Inflammatory macrophage treated with lipopolysaccharide for 1 hour (primary cell): ENCODE measurements around the gene SASH1.

ENCODE experiments used
- DNase-seq, 2 donors: peaks; one replicate each; pipeline ENCODE4 v3.0.0-alpha.2; 2020 to 2022

Gene SASH1

GRCh38 chr6:148406579-148407371 is 64.1 kb downstream of the SASH1 start:
- DNase-seq = no peak

DNA sequence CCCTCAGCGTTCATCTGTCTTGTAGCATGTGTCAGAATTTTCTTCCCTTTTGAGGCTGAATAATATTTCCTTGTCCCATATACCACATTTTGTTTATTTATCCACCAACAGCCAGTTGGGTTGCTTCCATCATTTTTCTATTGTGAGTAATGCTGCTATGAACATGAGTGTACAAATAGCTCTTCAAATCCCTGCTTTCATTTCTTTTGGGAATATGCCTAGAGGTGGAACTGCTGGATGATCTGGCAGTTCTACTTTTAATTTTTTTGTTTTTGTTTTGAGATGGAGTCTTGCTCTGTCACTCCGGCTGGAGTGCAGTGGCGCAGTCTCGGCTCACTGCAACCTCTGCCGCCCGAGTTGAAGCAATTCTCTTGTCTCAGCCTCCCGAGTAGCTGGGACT is 64.7 kb downstream of the SASH1 start:
- no peak for DNase-seq

DNA sequence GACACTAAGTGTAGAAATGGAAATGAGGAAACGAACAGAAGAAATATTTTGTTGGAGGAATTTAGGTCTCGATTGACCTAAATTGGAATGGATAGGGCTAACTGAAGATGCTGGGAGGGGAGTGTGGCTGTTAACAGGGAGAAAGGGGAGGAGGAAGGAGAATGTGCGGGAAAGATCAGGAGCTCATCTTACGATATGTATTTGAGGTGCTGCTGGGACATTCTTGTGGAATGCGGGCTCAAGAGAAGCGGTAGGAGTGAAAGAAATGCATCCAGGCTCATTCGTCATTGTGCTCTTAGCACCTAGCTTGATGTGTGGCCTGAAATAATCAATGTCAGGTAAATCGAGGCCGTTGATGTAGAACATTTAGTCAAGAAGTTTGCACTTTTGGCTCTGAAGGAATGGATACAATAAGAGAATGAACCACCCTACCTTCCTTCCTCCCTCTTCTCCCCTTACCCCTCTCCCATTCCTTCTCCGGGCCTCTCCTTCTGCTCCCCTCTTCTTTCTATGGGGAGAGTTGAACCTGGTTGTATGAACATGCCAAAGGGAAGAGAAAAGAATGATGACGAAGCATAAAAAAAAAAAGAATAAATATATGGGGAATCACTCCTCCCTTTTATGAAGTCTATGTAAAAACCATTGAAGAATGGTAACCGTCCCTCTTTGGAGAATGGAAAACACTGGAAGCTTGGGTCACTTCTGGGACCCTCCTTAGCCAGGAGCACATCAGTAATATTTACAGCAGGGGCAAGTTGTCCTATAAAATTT is 70.9 kb downstream of the SASH1 start:
- no peak for DNase-seq

- no peak for DNase-seq
Measured at GRCh38 chr6:148414092-148414489, 71.5 kb downstream of the SASH1 start.

DNA sequence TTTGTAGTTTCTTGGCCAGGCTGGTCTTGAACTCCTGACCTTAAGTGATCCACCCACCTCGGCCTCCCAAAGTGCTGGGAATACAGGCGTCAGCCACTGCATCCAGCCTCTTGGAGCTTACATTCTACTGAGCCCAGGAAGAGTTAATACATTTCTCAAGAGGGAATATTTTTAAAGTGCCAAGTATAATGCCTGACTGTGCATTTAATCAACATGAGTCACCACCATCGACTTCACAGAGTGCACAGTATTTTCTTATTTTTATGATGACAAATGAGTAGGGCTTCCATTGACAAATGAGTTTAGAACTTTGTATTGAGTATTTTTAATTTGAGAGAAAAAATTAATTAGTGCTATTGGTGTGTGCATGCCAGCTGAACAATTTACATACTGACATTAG is 72.2 kb downstream of the SASH1 start:
- DNase-seq = no peak

DNA sequence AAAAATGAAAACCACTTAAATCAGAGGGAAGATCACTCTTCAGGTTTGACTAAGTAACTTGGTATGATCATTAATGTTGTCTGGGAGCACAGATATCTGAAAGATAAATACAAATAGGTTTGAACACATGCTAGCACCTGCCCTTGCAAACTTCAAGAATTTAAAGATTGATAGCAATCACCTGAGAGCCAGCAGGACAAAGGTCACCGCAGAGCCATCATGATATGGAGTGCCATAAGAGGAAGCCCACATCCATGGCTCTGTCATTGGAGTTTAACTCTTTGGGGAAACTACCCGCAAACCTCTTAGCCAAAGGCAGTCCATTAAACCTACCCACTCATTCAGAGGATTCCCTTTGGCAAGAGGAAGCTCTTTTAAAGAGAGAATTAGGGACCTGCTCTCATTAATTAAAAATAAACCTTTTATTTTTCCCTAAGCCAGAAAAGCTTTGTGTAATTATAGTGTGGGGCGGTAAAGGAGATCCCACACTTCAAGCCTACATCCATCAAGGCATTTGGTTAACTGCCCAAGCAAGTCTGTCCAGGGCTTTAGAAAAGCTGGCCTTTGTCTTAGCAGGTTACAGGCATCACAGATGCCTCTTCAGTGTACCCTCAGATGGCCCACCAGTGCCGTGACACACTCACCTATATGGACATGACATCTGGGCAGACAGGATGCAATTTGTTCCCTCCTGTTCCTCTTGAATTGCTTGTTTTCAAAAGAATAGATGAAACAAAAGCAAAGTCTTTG is 73.0 kb downstream of the SASH1 start:
- DNase-seq = no peak

GRCh38 chr6:148416330-148416965 is 73.8 kb downstream of the SASH1 start:
- no peak for DNase-seq

DNA sequence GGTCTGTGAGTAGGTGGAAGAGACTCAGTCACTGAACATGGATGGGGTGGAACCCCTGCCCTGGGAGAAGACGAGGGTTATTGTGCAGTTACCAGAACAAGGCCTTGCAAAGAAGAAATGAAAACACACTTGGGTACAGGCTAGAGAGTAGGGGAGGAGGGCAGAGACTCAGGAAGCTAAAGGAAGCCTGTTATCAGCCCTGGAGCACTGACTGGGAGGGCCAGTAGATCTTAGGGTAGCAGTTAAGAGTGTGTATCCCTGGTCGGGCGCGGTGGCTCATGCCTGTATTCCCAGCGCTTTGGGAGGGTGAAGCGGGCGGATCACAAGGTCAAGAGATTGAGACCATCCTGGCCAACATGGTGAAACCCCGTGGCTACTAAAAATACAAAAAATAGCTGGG is 74.4 kb downstream of the SASH1 start:
- no peak for DNase-seq

- no peak for DNase-seq
Measured at GRCh38 chr6:148419430-148419829, 76.8 kb downstream of the SASH1 start.

- no peak for DNase-seq
Measured at GRCh38 chr6:148422085-148422484, 79.4 kb downstream of the SASH1 start.

DNA sequence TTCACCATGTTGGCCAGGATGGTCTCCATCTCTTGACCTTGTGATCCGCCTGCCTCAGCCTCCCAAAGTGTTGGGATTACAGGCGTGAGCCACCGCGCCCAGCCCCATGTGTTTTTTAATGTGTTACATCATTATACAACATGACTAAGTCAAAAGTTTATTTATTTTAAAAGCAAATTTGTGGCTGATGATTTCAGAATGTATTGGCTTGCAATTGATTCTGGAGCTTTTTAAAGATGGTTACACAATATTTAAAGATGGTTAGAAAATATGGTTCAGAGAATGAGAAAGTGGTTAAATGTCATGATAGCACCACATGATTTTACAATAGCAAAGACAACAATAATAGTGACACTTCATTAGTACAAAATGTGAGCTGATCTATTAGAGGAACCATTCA is 80.5 kb downstream of the SASH1 start:
- DNase-seq = no peak

DNA sequence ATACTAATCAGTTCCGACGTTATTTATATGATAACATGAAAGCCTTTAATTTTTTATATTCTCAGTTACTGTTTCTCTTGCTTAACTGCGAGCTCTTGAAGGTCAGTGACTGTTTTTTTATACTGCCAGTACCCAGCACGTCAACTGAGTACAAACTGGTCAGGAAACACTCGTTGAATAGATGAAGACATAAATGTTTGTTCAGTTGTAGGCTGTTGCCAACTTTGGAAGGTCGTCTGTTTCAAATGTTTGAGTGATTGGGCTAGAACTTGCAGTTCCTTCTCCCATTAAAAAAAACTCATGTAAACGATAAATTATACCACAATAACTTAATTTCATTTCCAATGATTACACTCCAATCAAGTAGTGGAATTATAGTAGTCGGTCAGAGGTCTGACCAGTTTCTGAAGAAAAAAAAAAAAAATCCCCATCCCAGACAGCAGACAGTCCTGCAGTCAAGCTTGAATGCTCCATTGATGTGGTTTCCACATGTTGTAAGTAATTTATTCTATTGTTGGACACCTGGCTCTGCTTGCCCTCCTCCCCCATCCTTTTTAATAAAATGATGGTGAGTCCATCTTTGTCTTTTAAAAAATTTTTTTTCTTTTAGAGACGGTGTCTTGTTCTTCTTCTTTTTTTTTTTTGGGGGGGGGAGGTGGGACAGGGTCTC is 81.1 kb downstream of the SASH1 start:
- no peak for DNase-seq

DNA sequence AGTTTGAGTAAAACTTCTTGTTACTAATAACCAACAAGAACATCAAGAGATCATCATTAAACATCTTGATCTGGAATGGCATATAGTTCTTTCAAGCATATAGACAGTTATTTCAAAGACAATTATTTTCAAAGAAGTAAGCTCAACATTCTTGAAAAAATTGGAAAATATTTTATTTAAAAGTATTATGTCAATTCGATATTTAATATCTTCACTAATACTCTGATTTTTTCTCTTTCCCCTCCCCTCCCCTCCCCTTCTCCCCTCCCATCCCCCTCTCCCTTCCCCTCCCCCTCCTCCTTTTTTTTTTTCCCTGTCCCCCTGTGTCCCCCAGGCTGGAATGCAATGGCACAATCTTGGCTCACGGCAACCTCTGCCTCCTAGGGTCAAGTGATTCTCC is 82.8 kb downstream of the SASH1 start:
- no peak for DNase-seq

DNA sequence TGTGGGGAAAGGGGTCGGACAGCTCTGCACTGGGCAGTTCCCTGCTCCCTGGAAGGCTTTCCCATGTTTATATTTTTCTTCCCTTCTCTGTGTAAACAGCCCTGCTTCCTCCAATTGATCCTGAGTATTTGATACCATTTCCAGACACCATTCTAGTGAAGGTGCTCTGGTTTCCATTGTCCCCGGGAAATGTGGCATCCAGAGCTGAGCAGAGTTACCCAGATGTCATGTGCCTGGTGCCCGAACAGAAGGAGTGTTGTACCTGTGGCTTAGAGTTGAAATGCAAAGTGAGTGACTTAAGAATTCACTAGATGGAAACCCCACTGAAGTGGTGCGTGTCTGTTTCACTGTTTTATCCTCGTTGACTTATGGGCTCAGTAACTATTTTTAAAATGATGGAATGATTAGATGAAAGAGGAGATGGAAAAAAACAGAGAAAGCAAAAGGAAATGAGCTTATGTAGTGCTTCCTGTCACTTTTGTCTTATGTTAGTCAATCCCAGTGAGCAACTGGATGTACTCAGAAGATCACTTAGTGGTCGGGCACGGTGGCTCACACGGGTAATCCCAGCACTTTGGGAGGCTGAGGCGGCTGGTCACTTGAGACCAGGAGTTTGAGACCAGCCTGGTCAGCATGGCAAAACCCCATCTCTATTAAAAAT is 83.8 kb downstream of the SASH1 start:
- no peak for DNase-seq

DNA sequence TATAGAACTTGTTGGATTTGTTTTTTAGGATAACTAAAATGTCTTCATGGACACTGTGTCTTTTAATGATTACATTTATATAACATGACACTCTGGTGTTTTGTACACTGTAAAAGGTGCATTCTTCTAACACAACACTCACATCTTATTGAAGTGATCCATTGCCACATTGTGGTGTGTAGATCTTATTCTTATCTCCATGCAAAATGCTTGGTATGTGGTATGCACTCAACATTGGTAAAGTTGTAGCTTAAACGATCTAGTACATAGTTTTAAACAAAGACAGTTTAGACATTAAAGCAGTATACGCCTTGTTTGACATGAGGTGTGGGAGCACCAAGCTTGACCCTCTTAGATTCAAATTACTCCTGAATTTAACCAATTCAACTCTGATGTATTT is 84.7 kb downstream of the SASH1 start:
- no peak for DNase-seq

DNA sequence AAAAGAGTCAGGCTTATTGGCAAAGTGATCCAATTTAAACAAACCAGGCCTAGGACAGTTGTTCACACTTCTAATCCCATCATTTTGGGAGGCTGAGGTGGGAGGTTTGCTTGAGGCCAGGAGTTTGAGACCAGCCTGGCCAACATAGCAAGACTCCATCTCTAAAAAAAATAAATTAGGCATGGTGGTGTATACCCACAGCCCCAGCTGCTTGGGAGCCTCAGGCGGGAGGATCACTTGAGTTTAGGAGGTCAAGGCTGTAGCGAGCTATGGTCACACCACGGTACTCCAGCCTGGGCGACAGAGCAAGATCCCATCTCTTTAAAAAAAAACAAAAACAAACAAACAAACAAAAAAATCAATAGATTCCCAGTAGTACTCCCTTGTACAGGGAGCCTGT is 86.8 kb downstream of the SASH1 start:
- DNase-seq = no peak

DNA sequence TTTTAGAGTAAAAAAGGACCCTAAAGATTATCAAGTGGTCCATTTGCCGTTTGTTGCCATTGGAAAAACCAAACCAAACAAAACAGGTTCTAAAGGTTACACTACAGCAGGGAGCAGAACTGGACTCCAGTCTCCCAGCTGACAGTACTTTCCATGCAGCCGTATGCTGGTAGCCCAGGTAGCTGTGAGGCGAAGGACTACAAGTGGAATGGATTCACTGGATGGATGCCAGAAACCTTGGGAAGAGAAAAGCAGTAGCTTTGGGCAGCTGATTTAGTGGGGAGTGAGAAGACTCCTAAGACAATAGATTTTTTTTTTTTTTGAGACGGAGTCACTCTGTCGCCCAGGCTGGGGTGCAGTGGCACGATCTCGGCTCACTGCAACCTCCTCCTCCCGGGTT is 88.3 kb downstream of the SASH1 start:
- no peak for DNase-seq

- no peak for DNase-seq
Measured at GRCh38 chr6:148431413-148431812, 88.8 kb downstream of the SASH1 start.

- no peak for DNase-seq
Measured at GRCh38 chr6:148431840-148432239, 89.2 kb downstream of the SASH1 start.

DNA sequence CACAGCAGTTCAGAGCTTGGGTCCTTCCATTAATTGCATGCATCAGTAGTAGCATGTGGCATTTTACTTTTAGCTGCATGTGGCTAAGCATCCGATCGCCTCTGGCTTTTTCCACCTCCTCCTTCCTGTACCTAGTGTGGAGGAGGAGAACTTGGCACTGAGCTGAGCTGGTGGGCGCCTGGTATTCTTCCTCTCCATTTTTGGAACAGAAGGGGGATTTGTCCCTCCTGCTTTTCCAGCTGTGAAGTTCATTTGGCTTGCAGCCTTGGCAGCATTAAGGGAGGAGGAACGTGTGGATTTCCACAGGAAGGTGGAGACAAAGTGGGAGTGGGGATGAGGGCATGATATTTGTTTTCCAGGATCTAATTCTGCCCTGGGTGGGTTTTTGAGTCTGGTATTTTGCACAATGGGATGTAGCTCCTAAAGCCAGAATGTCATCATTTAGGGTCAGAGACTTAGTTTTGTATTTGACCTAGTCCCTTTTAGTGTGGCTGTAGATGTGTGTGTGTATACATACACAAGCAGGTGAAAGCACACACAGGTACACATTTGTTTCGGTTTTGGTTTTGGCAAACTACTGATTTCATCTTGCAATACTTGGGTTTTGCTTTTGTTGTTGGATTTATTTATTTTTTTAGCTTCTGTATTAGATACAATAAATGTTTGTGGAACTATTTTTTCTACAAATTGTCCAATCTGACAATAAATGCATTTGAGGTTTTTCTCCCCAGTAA is 90.0 kb downstream of the SASH1 start:
- DNase-seq = no peak

DNA sequence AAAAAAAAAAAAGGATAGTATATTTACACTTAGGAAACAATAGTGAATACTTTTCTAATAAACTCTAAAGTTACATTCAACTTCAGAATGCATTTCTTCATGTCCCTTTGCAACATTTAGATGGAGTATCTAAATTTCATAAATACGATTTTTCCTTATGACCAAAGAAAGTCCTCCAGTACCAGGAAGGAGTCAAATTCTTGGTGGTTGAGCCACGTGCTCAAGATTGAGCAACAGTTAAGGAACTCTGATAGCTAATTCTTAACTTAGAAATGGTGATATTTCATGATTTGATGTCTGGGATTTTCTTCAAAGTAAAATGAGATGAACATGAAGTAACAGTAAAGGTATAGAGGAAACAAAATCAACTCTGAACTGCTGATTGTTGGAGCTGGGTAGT is 92.7 kb downstream of the SASH1 start:
- peak in 1 of 2 donors; percentile 4 for DNase-seq
